HG02759 (cell line): ENCODE data around the gene PUS7.
"Not testable (repeated sequence)": the region's sequence is repeated elsewhere in the genome, so short reads cannot be mapped to it uniquely, and the experiment has no call there.

ENCODE experiments used
- ATAC-seq: cut with Tn5 transposase; IDR thresholded peaks from one replicate; pipeline ENCODE4 v1.9.1; 2021; ENCODE audit warnings: mild to moderate bottlenecking, moderate library complexity; ENCODE audit not compliant: unreplicated experiment

Gene PUS7

DNA sequence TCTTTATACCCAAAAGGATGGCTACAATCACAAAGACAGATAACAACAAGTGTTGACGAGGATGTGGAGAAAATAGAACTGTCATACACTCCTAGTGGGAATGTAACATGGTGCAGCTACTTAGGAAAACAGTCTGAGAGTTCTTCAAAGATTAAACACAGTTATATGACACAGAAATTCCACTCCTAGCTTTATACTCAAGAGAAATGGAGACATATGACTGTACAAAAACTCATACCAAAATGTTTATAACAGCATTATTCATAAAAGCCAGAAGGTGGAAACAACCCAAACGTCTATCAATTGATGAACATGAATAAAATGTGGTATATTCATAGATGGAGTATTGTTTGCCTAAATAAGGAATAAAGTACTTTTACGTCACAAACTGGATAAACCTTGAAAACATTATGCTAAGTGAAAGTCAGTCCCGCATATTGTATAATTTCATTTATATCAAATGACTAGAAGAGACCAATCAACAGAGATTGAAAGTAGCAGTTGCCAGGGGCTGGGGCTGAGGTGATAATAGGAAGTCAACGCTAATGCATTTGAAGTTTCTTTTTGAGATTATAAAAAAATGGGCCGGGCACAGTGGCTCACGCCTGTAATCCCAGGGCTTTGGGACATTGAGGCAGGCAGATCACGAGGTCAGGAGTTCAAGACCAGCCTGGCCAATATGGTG, 71.8 kb downstream of the PUS7 start:
- ATAC-seq = no peak

GRCh38 chr7:105448181-105448580, 73.9 kb downstream of the PUS7 start:
- ATAC-seq = peak; percentile 42

GRCh38 chr7:105444342-105444987, 77.6 kb downstream of the PUS7 start:
- ATAC-seq = no peak

GRCh38 chr7:105442214-105442613, 79.9 kb downstream of the PUS7 start:
- not testable (repeated sequence) for ATAC-seq

GRCh38 chr7:105439174-105439893, 82.7 kb downstream of the PUS7 start:
- no peak for ATAC-seq

DNA sequence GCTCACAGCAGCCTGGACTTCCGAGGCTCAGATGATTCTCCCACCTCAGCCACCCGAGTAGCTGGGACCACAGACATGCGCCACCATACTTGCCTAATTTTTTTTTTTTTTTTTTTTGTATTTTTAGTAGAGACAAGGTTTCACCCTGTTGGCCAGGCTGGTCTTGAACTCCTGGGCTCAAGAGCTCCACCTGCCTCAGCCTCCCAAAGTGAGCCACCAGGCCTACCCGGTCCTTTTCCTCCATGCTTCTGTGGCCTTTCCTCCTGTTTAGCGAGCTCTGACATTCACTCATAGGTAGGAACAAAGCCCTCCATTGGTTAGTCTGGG, 83.3 kb downstream of the PUS7 start:
- ATAC-seq = no peak

GRCh38 chr7:105438254-105438653, 83.8 kb downstream of the PUS7 start:
- no peak for ATAC-seq

DNA sequence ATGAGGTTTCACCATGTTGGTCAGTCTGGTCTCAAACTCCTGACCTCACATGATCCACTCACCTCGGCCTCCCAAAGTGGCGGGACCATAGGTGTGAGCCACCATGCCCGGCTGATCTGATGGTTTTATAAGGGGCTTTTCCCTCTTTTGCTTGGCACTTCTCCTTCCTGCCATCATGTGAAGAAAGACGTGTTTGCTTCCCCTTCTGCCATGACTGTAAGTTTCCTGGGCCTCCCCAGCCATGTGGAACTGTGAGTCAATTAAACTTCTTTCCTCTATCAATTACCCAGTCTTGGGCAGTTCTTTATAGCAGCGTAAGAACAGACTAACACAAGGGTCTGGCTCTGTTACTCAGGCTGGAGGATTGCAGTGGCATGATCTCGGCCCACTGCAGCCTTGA, 84.7 kb downstream of the PUS7 start:
- not testable (repeated sequence) for ATAC-seq

DNA sequence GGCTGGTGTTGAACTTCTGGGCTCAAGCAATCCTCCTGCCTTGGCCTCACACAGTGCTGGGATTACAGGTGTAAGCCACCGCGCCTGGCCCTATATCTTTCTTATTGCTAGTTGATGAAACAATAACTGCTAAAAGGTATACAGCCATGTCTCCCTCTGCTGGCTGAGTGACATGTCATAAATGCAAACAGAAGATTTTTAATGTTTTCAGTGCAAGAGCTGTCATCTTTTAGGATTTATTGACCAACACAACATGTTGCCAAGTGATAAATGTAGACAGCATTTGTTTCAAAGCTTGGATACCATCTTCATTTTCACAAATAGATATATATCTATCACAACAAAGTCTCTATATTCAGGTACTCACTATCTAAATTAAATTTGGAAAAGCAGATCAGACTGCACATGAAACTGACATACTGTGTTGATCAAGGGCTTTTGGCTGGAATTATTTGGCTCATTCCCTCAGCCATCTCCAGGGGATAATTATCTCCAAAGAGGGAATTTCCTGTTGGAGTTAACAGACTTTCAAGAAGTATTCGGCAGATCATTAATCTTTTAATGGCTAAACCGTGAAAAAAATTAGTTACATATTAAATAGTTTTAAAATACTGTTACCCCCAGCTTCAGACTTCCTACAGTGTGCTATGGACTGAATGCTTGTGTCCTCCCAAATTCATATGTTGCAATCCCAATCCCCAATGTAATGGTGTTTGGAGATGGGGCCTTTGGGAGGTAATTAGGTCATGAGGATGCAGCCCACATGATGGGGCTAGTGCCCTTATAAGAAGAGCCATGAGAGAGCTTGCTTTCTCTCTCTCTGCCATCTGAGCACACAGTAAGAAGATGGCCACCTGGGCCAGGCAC, 92.1 kb downstream of the PUS7 start:
- no peak for ATAC-seq

- no peak for ATAC-seq
Observed at GRCh38 chr7:105426606-105427146, 95.4 kb downstream of the PUS7 start.

DNA sequence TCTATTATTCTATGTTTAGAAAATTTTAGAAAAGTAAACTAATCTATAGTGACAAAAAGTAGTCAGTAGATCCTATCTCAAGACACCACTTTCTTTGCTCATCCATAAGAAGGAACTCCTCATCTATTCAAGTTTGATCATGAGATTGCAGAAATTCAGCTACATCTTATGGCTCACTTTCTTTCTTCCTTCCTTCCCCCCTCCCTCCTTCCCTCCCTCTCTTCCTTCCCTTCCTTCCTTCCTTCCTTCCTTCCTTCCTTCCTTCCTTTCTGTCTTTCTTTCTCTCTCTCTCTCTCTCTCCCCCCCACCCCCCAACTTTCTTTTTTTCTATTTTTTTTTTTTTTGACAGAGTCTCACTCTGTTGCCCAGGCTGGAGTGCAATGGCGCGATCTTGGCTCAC, 98.1 kb downstream of the PUS7 start:
- ATAC-seq = no peak

GRCh38 chr7:105413887-105414437, 108.1 kb downstream of the PUS7 start:
- no peak for ATAC-seq

GRCh38 chr7:105410774-105411173, 111.3 kb downstream of the PUS7 start:
- not testable (repeated sequence) for ATAC-seq

DNA sequence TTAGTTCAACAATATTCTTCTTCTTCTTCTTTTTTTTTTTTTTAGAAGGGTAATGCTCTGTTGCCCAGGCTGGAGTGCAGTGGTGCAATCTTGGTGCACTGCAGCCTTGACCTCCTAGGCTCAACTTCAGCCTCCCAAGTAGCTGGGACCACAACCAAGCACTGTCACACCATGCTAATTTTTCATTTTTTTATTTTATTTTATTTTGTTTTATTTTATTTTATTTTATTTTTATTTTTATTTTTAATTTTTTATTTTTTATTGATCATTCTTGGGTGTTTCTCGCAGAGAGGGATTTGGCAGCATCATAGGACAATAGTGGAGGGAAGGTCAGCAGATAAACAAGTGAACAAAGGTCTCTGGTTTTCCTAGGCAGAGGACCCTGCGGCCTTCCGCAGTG, 112.3 kb downstream of the PUS7 start:
- ATAC-seq = not testable (repeated sequence)

DNA sequence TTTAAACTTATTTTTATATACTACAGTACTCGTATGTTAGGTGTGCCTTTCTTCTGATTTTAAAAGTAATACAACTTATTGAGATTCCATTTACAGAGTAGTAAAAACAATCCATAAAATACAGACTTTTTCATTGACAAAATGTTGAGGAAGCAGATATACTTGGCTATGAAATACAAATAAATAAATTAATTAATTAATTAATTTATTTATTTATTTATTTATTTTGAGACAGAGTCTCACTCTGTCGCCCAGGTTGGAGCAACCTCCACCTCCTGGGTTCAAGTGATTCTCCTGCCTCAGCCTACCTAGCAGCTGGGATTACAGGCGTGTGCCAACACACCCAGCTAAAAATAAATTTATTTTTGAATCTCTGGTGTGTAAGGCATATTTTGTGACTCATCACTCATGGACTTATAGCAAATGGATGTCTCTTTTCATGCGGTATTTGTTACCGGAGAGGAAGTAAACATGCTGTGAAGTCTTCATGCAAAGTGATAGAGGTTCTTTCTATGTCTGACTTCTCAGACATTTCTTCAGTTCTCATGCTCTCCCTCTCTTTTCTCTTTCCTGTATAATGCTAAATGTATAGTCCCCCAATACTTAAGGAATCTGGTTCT, 113.2 kb downstream of the PUS7 start:
- no peak for ATAC-seq
